HL-60/S4 treated with phorbol 12-myristate 13-acetate at 8.2 ng/mL for 4 days and 3 days (cell line): ENCODE measurements around the gene EPHA3.

Experiments used
- in situ Hi-C: fragments of 300-500 bp; cut with MboI; formaldehyde crosslinking; loops from 2 replicates; pipeline ENCODE4 v1.15.0; 2022; ENCODE audit warnings: low sequenced_read_pairs

EPHA3 gene

DNA sequence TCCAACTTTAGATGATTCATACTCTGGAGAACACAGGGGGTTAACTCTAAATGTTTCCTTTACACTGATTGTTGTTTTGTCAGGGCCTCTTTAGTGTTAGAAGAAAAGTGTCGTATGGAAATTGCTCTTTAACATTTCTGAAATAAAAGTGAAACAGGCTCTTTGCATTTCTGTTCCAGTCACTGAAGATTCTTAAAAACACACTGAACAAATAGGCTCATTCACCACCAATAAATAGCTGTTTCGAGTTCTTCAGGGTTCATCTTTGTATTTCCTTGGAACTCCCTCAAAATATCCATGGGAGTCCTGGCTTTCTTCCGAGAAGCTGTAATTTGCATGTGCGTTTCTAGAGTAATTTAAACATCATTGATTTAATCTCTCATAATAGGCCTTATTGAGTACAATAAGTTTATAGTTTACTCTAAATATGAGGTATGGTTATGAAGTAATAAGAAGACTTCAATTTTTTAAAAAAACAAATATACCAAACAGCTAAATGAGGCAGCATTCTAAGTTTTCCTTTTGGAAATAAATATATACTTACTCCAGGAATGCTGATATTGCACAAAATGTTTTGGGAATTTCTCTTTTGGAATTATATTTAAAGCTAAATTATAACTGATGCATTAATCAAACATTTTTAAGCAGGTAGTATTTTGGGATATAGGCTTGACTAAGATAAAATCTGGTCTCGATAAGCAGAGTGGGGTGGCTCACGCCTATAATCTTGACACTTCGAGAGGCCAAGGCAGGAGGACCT lies 327.4 kb downstream of the EPHA3 start:
- in situ Hi-C loops = no loop called here

- in situ Hi-C loops = no loop called here
These were observed 329.4 kb downstream of the EPHA3 start for GRCh38 chr3:89436846-89437245.

GRCh38 chr3:89440386-89440785 lies 333.0 kb downstream of the EPHA3 start:
- in situ Hi-C loops = no loop called here

DNA sequence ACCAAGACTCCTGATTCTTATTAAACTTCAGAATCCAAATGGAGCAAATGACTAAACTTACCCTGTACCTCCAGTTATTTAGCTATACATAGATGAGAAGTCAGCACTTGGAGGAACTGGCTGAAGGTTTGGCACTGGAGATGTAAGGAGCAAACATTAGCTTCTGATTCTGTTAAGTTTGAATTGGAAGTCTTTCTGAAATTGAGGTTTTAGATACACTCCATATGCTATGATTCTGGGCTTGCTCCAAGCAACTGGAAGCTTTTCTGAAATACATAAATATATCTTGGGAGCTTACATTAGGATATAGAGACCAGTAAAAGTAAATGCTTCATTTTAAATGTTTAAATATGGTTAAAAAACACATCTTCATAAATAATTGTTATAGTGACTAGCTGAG lies 333.7 kb downstream of the EPHA3 start:
- in situ Hi-C loops = no loop called here

DNA sequence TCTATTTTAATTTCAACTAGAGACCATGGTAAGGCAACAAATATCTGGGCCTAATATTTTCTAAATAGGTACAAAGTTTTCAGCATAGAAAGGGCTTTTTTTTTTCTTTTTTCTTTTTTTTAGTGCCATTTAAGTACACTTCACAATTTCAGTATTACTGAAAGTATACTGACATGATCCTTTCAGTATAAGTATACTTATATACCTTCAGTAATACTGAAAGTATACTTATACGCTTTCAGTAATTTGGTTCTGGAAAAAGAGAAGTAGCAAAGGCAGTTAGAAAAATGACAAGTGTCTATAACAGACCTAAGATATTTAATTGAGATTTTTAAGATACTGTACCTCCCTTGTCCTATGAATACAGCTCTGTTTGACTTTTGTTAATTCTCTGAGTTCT lies 339.2 kb downstream of the EPHA3 start:
- in situ Hi-C loops = no loop called here

DNA sequence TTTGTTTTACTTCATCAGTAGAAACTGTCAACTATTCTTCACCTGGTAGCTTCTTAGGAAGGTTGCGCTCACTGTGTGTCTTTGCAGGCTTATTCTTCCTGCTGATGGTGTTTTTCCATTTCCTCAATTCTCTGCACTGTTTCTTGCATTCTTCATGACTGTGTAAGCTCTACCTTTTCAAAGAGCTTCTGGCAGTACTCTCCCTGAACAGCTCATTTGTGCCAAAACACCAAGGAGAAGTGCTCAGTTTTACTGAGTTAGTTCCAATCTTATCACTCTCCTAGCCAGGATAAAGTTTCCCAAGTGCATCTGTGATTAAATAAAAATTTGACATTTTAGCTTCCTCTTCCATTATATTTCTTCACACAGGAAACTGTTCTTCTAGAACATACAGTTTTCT lies 339.8 kb downstream of the EPHA3 start:
- in situ Hi-C loops = no loop called here

DNA sequence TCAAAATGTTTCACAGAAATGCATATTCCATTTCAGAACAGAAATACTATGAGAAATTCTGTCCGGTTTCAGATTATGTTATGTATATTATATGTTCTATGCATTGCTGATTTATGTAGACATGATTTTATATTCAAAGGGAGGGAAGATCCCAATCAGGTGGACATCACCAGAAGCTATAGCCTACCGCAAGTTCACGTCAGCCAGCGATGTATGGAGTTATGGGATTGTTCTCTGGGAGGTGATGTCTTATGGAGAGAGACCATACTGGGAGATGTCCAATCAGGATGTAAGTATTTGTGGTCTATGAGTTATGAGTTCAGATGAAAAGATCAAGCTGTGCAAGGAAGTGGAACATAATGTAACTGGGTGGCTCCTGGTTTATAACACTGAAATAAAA lies 341.7 kb downstream of the EPHA3 start:
- in situ Hi-C loops = no loop called here

DNA sequence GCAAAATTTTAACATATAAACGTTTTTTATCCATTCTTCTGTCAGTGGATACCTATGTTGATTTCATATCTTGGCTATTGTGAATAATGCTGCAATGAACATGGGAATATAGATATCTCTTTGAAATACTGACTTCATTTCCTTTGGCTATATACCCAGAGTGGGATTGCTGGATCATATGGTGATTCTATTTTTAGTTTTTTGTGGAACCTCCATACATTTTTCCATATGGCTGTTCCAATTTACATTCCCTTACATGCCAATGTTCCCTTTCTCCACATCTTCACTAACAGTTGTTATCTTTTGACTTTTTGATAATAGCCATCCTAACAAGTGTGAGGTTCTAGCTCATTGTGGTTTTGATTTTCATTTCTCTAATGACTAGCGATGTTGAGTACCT lies 344.6 kb downstream of the EPHA3 start:
- in situ Hi-C loops = no loop called here

DNA sequence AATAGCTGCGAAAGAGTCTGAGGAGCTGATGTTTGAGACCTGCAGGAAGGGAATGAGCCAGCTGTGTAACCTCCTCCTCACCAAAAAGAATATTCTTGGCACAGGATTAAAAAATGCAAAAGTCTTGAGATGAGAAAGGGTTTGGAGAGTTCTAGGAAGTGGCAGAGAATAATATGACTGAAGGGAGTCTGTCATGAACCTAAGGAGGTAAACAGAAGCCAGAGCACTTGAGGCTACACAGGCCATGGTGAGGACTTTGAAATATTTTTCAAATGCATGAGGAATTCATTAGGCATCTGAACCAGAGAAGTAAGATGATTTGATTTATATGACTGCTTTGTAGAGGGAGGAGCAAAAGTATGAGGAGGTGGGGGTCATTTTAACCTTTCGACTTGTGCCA lies 347.8 kb downstream of the EPHA3 start:
- in situ Hi-C loops = no loop called here

DNA sequence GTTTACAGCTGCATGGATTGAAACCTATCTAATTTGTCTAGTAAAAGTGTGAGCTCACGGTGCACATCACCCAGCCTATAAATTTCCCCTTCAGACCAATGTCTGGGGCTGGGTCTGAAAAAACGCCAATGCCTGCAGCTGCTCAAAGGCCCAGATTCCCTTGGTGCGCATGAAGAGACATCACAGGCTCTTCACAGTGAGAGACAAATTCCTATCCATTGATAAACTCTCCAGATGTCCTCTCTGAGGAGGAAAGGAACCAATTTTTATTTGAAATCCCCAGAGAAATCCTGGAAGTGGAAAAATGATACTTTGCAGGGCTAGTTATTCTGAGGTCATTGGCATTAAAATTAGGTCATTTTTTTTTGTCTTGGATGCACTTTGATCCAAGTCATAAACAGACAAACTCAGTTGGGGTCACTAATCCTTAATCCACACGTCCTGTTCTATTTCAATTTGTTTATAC lies 360.5 kb downstream of the EPHA3 start:
- in situ Hi-C loops = no loop called here

GRCh38 chr3:89472101-89472500 lies 364.7 kb downstream of the EPHA3 start:
- in situ Hi-C loops = no loop called here

DNA sequence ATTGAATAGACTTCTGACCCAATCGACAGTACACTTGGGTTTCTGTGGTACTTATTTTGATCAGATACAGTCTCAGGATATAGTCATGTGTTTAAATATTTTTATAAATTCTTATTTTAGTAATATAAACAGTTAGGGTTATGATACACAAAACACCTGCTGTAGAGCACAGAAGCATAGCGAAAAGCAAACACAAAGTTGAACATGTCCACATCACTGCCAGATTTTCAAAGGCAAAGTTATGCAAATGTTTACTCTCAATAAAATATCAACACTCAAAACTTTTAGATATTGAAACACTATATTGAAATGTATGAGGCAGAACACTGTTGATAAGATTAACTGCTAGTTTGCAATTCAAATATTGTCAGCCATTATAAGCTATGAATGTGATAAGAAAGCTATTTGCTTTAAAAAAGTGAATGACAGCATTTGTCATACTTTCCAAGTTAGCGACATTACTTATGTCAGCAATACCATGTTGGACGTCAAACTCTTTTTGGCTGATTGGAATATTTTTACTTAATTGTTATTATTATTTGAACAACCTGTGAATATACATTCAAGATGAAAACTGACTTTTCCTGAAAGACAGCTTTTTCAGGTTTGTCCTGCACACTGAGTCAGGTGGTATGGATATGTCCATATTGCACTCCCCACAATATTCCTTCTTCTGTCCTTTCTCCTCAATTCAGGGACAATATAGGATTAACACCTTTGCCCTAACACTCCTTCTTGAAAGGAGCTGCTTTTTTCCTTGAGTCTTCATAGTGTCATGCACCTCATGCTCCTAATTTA lies 367.1 kb downstream of the EPHA3 start:
- in situ Hi-C loops = no loop called here

DNA sequence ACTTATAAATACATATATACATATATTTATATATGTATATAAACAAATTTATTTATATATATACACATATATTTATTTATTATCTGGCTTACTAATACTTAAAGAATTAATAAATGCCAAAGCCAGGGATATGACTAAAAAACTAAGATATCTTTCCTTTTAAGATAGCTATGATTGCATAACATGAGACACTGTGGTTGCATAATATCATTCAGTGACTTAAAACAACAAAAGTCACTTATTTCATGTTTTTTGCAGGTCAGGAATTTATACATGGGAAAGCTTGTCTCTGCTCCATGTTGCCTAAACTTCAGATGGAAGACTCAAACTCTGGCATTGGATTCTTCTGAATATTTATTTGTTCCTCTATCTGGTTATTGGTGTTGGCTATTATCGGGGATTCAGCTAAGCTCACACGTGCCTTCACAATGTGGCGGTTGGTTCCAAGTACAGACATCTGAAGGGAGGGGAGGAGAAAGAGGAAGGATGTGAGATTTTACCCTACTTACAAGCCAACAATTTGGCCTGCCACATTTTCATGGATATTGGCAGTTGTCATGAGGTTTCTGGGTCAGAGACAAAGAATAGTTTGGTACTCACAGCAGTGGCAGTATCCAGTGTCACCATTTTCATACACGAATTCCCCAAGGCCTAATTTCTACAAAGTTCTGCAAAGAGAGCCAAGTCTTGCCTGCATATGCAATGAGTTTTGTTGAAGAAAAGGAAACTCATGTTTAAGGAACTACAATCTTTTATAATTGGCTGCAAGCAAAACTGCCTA lies 381.6 kb downstream of the EPHA3 start:
- in situ Hi-C loops = no loop called here

GRCh38 chr3:89490129-89490528 lies 382.7 kb downstream of the EPHA3 start:
- in situ Hi-C loops = no loop called here

DNA sequence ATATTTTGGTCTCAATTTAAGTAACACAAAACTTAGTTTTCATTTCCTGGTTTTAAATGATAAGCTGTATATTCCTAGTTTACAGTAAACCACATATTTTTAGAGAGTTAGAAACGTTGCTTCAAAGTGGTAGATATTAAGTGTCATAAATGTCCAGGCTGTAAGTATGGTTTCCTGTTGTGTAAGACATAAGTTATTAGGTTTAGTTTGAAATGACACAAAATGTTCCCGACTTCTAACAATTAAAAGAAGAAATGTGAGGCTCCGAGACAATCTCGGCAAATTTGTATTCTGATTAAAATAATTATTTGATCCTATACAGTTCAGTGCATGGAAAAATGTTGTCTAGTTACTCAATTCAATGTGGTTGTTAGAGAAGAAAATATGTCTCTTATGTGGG lies 387.3 kb downstream of the EPHA3 start:
- in situ Hi-C loops = no loop called here

DNA sequence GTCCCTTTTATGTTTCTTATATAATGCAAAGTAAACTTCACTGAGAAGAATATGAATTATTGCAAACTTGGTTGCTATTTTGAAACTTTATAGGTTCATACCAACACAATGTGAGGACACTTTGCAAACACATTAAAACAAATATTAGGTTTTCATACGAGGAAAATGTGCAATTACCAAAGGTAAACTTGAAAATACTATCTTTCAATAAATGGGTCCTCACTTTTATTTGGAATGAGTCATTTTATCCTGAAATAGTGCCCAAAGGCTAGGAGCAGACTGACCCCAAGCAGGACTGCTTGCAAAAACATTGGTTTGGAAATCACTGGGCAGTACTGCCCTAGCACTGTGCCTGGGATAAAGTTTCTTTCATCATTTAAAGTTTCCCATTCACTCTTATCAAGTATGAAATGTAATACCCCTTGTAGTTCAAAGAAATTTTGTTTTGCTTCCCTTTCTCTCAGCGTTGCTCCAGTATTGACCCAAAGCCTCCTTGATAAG lies 396.5 kb downstream of the EPHA3 start:
- in situ Hi-C loops = no loop called here

DNA sequence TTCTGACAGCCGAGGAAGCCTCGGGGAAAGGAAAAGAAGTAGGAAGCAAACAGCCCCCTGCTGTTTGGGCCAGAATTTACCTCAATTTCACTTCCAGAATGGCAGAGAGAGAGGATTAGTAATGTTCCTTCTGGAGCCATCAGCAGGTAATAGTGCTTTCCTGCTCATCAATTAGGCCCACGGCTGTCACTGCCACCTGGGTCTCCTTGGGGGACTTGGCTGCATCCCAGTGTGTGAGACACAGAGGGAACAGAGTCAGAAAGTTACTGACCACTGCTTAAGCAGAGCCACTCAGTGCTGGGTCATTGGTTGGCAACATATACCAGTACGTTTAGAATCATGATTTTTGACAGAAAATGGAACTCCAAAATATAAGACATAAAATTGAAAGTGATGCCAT lies 397.0 kb downstream of the EPHA3 start:
- in situ Hi-C loops = no loop called here

DNA sequence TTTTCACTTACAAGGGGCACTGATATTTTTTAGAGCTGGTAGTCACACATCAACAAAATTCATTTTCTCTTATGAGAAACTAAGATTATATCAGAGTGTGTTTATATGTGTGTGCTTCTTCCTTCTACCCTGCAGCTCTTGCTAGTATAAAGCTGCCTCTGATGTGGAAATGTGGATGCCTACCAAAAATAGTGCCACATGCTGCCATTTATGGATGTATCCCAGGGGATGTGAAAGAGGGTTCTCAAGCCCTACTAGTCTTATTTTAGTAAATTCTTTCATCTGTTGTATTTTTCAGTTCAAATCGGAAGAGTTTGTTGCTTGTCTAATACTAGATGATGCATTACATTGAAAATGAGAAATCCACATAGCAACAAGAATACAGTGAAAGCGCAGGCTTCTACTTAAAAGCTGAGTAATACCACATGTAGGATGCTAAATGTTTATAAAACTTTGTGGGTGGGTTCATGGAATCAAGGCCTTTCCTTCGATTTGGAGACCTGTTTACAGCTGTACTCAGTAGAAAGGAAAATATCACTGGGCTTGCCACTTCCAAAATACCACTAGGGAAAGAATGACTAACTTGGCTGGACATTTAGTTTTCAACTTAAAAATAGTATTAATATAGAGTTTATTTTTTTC lies 399.2 kb downstream of the EPHA3 start:
- in situ Hi-C loops = no loop called here

DNA sequence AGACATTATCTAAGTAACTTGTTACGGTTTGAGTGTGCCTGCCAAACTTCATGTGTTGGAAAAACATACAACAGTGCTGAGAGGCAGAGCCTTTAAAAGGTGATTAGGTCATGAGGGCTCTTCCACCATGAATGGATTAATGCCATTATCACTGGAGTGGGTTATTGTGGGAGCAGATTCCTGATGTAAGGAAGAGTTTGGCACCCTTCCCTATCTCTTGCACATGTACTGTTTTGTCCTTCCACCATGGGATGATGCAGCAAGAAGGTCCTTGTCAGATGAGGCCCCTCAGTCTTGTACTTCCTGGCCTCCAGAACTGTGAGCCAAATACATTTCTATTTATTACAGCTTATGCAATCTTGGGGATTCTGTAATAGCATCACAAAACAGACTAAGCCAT lies 413.9 kb downstream of the EPHA3 start:
- in situ Hi-C loops = no loop called here

DNA sequence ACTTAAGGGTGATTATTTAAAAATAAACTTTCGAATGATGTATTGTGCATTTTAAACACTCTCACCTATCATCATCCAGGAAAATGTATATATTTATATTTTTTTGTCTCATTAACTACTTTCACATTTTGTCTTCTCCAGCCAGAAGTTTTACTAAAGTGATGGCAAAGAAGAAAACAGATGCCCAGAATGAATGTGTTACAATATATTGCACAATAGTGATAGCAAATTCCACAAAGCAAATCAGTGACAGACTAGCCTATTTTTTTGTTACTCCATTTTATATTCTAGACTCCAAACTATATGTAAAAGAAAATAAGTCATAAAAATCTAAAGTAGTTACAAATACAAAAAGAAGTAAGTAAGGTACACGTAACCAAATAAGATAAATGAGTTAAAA lies 414.7 kb downstream of the EPHA3 start:
- in situ Hi-C loops = no loop called here

DNA sequence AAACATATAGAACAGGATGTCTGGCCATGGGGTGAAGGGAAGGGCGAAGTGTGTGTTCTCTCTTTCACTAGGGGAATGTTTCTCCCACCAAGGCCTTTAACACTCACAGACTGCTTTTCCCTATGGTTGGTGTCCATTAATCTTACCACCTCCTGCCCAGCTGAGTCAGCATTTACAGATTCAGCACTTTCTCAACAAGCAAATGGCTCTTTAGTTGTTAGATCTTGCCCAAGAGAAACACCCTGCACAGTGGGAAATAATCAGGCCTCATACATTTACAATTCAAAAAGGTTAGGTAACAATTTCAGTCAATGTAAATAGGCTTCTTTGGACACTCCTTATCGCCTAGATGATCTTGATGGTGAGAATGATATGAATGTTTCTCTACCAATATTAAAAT lies 418.2 kb downstream of the EPHA3 start:
- in situ Hi-C loops = no loop called here
